HG03039 (cell line): ENCODE measurements around the gene CADM1.

Source experiments
- ATAC-seq: cut with Tn5 transposase; IDR thresholded peaks from one replicate; pipeline ENCODE4 v1.9.1; 2021; ENCODE audit warnings: mild to moderate bottlenecking, moderate library complexity; ENCODE audit not compliant: unreplicated experiment

The CADM1 gene

GRCh38 chr11:115290893-115291292 lies 213.3 kb downstream of the CADM1 start:
- no peak for ATAC-seq

GRCh38 chr11:115290479-115290878 lies 213.7 kb downstream of the CADM1 start:
- no peak for ATAC-seq

- ATAC-seq, result no peak
Measured at GRCh38 chr11:115287266-115287665, 216.9 kb downstream of the CADM1 start.

GRCh38 chr11:115286614-115287013 lies 217.6 kb downstream of the CADM1 start:
- no peak for ATAC-seq

- no peak for ATAC-seq
Measured at GRCh38 chr11:115284773-115285172, 219.4 kb downstream of the CADM1 start.

GRCh38 chr11:115282923-115283322 lies 221.3 kb downstream of the CADM1 start:
- ATAC-seq, result no peak

GRCh38 chr11:115280775-115281174 lies 223.4 kb downstream of the CADM1 start:
- ATAC-seq, result no peak

GRCh38 chr11:115279813-115280761 lies 224.1 kb downstream of the CADM1 start:
- no peak for ATAC-seq

GRCh38 chr11:115276799-115277198 lies 227.4 kb downstream of the CADM1 start:
- no peak for ATAC-seq

- no peak for ATAC-seq
Measured at GRCh38 chr11:115276191-115276590, 228.0 kb downstream of the CADM1 start.

GRCh38 chr11:115275045-115275444 lies 229.2 kb downstream of the CADM1 start:
- no peak for ATAC-seq

- no peak for ATAC-seq
Measured at GRCh38 chr11:115272925-115273324, 231.3 kb downstream of the CADM1 start.

- ATAC-seq, result no peak
Measured at GRCh38 chr11:115271643-115272042, 232.6 kb downstream of the CADM1 start.

GRCh38 chr11:115269191-115269950 lies 234.8 kb downstream of the CADM1 start:
- no peak for ATAC-seq

GRCh38 chr11:115267871-115268270 lies 236.3 kb downstream of the CADM1 start:
- no peak for ATAC-seq

GRCh38 chr11:115267238-115267781 lies 236.9 kb downstream of the CADM1 start:
- ATAC-seq, result no peak

- ATAC-seq, result no peak
Measured at GRCh38 chr11:115266066-115266639, 238.1 kb downstream of the CADM1 start.

GRCh38 chr11:115263799-115264656 lies 240.2 kb downstream of the CADM1 start:
- ATAC-seq, result no peak

GRCh38 chr11:115258216-115258615 lies 246.0 kb downstream of the CADM1 start:
- no peak for ATAC-seq

GRCh38 chr11:115257678-115258077 lies 246.5 kb downstream of the CADM1 start:
- no peak for ATAC-seq
